ENCODE data around the gene ITIH6.
"Not testable (repeated sequence)": the region's sequence is repeated elsewhere in the genome, so short reads cannot be mapped to it uniquely, and the experiment has no call there.

Gene ITIH6

DNA sequence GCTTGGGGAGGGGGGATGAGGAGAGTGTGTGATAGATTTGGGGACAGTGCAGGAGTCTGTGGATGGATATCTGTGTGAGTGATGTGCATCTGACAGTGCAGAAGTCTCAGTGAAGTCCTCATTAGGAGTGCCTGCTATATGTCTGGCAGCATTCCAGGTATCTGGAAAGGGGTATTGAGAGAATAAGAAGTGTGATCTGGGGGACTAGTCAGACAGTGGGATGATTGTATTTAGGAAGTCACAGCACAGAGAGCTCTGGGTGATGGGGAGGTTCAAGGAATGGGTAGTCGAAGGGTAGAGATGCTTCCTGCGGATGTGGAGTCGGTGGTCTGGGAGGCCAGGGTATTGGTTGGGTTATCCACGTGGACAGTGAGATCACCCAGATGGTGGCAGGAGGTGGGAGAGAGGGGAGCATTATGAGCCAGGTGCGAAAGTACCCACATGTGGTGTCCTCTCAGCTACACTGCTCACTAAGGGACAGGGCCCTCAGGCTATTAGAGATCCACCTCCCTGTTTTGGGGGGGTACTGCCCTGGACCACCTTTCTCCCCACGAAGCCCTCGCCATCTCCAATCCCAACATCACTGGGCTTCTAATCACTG lies 19.3 kb upstream of the ITIH6 start:
- H3K27ac Mint-ChIP-seq, result no peak overlapping the region
- DNase-seq, result no peak
- peaks cover 3 to 4% of the 10 kb centered on the region in 2 donors for H3K4me1 Mint-ChIP-seq
- H3K36me3 Mint-ChIP-seq, result peaks cover 12 to 20% of the 10 kb centered on the region in 2 donors
- ATAC-seq (replicated peaks), result no peak
- peaks cover 0 to 1% of the 10 kb centered on the region in 2 donors for H3K27me3 Mint-ChIP-seq
- no peak overlapping the region for H3K4me3 Mint-ChIP-seq
- peaks cover 0 to 3% of the 10 kb centered on the region in 2 donors for H3K9me3 Mint-ChIP-seq

DNA sequence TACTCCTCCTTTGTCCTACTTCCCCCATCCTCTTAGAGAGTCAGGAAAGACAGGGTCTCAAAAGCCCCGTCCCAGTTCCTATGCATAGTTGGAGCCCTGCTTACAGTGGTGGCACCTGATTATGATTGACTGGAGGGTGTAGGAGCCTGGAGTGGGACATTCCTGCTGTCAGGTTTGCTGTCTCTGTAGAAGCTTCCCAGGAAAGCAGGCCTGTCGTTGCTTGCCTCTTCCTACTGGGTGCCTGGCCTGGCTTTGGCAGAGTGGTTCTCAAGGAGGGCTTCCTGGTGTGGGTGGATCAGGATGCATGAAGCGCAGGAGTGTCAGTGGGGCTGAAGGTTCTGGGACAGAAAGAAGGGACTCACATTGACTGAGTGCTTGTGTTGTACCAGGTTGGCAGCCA lies 14.3 kb upstream of the ITIH6 start:
- Mint-ChIP-seq H3K9me3 (peaks cover 0 to 3% of the 10 kb centered on the region in 2 donors), H3K4me3 (no peak overlapping the region), H3K27ac (no peak overlapping the region), H3K36me3 (peaks cover 21 to 25% of the 10 kb centered on the region in 2 donors), H3K27me3 (no peaks in the 10 kb centered on the region), H3K4me1 (peaks cover 12 to 13% of the 10 kb centered on the region in 2 donors)
- ATAC-seq (replicated peaks) (no peak), DNase-seq (no peak)

DNA sequence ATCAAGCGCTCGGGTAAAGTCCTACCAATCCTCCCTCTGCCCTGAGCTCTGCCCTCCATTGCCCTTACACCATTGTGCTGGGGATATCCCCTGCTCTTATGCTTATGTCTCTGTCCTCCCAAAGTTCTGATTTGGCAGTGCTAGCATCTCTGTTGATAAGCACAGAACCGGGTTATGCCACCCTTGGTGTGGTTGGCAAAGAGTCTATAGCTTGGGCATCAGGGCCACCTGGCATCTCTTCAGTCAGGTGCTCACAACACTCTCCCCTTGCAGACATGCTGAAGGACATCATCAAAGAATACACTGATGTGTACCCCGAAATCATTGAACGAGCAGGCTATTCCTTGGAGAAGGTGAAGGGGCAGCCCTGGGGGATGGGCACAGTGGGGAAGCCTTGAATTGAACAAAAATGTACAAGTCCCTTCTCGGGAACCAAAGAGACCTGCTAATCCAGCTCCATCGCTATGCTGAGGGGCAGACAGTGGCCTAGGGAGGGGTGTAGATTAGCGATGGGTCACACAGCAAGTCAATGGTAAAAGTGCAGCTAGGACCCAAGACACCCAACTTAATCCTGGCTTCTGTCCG lies 13.3 kb upstream of the ITIH6 start:
- peaks cover 19 to 23% of the 10 kb centered on the region in 2 donors for H3K36me3 Mint-ChIP-seq
- no peaks in the 10 kb centered on the region for H3K27me3 Mint-ChIP-seq
- no peak overlapping the region for H3K27ac Mint-ChIP-seq
- peaks cover 0 to 3% of the 10 kb centered on the region in 2 donors for H3K9me3 Mint-ChIP-seq
- ATAC-seq (replicated peaks) (no peak), DNase-seq (no peak)
- no peak overlapping the region for H3K4me3 Mint-ChIP-seq
- H3K4me1 Mint-ChIP-seq, result peaks cover 12 to 13% of the 10 kb centered on the region in 2 donors

DNA sequence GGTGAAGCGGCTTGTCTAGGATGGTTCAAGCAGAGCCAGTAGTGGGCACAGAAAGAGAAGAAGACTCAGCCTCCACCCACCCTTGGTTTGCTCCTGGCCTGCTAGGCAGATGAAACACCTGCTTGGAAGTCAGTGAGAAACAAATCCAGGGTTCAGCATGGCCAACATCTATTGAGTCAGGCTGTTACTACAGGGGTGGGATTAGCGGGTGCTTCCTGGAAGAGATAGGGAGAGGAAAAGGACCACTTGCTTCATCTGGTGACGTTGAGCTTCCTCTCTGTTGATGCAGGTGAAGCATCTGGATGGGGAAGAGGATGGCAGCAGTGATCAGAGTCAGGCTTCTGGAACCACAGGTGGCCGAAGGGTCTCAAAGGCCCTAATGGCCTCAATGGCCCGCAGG lies 12.5 kb upstream of the ITIH6 start:
- H3K4me3 Mint-ChIP-seq, result no peak overlapping the region

DNA sequence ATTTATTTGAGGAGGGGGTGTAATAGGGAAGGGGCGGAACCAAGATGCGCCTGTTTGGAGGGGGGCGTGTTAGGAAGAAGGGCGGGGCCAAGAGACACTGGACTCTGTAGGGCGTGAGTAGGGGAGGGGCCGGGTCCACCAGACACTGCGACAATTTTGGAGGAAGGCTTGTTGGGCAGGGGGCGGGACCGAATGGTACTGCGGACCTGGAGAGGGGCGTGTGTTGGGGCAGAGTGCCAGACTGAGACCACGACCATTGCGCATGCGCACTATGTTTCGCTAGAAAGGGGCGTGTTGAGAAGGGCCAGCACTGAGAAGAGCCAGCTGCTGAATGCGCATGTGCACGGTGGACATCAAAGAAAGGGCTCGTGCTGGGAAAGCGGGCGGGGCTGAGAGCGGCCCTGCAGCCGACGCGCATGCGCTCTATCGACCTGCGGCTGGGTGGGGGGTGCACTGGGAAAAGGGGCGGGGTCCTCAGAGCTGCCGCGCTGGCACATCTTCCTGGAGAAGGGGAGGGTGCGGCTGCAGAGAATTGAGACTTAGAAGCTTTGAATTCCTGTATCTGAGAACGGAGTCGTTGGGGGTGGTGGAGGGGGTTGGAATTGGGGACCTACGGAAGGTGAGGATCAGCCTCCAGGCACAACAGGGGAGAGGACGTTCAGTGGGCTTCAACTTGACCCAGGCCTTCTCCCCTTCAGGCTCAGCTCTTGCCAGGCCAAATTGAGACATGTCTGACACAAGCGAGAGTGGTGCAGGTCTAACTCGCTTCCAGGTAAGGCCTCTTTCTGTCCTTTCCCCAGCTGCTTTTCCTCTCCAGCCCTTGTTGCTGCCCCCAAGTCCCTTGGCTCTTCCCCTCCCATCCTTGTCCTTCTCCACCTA lies 10.8 kb upstream of the ITIH6 start:
- ATAC-seq (replicated peaks) (peak; percentile 87 to 89), DNase-seq (peak; percentile 90)
- no peaks in the 10 kb centered on the region for H3K9me3 Mint-ChIP-seq
- peaks cover 0 to 5% of the 10 kb centered on the region in 2 donors for H3K27me3 Mint-ChIP-seq
- peak overlapping the region; percentile 87 to 95 for H3K4me3 Mint-ChIP-seq
- H3K27ac Mint-ChIP-seq, result peak overlapping the region; percentile 92
- H3K36me3 Mint-ChIP-seq, result peaks cover 11 to 16% of the 10 kb centered on the region in 2 donors
- H3K4me1 Mint-ChIP-seq, result peaks cover 12 to 13% of the 10 kb centered on the region in 2 donors

More for the DNA sequence above, 12.5 kb upstream of the ITIH6 start:
- Mint-ChIP-seq H3K27ac (no peak overlapping the region), H3K36me3 (peaks cover 12 to 16% of the 10 kb centered on the region in 2 donors), H3K27me3 (peaks cover 0 to 4% of the 10 kb centered on the region in 2 donors), H3K9me3 (no peaks in the 10 kb centered on the region), H3K4me1 (peaks cover 12 to 13% of the 10 kb centered on the region in 2 donors)
- DNase-seq (no peak), ATAC-seq (replicated peaks) (no peak)

DNA sequence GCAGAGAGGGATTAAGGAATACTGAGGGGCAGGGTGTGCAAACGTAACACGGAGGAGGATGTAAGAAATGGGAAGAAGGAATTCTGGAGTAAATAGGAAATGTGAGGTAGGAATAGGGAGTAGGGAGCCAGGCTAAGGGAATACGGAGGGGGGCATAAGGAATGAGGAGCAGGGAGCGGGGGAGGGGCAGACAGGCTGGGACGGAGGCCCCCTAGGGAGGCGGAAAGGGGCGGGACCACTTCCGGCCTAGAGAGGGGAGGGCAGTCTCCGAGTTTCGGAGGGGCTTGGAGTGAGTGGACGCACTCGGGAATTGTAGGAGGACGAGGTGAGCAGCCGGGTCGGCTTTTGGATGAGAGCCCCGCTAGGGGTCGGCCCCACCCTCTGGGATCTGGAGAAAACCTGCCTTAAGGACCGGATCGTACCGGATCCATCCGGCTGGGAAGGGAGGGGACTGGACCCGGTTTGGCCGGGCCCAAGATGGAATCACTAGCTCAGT lies 10.1 kb upstream of the ITIH6 start:
- H3K36me3 Mint-ChIP-seq, result peaks cover 6 to 13% of the 10 kb centered on the region in 2 donors
- peaks cover 0 to 5% of the 10 kb centered on the region in 2 donors for H3K27me3 Mint-ChIP-seq
- ATAC-seq (replicated peaks) (peak; percentile 36 to 46), DNase-seq (no peak)
- H3K9me3 Mint-ChIP-seq, result no peaks in the 10 kb centered on the region
- peak overlapping the region; percentile 87 to 95 for H3K4me3 Mint-ChIP-seq
- H3K4me1 Mint-ChIP-seq, result peaks cover 11 to 13% of the 10 kb centered on the region in 2 donors
- H3K27ac Mint-ChIP-seq, result peak overlapping the region; percentile 92

DNA sequence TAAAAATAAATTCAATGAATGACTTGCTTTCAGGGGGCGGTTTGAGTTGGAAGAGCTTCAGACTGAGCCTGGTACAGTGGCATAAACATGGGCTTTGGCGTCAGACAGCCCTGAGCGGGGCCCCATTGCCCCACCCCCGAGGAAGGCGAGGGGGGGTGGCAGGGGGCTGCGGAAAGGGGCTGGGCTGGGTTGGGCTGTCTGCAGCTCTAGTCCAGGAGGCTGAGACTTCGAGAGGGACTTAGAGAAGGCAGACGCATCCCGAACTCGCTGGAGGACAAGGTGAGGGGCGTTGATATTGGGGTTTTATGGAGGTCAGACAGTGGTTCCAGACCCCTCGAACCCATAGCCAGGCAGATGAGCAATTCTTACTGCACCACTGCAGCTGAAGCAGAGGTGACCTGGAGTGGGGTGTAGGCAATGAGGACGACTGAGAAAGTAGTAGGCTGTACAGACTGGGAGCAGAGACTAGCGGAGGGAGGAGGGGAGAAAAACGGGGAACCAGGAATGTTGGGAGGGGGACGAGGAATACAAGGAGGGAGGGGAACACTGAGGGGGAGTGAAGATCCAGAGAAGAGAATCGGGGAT lies 9.6 kb upstream of the ITIH6 start, which contains the start of gene MAGED2:
MAGED2 (plus strand) TSS at position 222 of the 585 bp plus-strand sequence. CDS start 1,587 bp downstream, outside the sequence.
- DNase-seq, result no peak
- H3K4me1 Mint-ChIP-seq, result peaks cover 11 to 13% of the 10 kb centered on the region in 2 donors
- H3K27ac Mint-ChIP-seq, result peak within 1 kb of the TSS; percentile 92
- peaks cover 3 to 13% of the 10 kb centered on the region in 2 donors for H3K36me3 Mint-ChIP-seq
- peak in 1 of 2 donors; percentile 25 for ATAC-seq (replicated peaks)
- no peaks in the 10 kb centered on the region for H3K9me3 Mint-ChIP-seq
- peaks cover 0 to 5% of the 10 kb centered on the region in 2 donors for H3K27me3 Mint-ChIP-seq
- peak within 1 kb of the TSS; percentile 87 to 95 for H3K4me3 Mint-ChIP-seq

DNA sequence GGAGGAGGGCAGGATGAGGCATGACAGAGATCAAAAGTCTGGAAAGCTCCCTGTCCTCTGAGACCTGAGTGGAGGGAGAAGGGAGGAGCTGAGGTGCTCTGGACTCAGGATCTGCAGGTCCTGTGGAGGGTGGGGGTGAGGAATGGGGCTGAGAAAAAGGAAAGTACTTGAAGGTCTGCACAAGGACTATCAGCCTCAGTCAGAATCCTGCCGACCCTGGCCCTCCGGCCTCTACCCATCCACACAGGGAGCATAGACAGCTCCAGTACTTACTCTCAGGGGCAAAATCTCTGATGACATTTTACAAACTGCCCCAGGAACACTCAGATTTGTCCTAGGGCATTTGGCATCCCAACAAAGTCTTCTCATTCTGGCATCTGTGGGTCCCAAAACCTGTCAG lies 991 bp upstream of the ITIH6 start:
- Mint-ChIP-seq H3K4me3 (no peak overlapping the region), H3K9me3 (no peaks in the 10 kb centered on the region), H3K27ac (no peak overlapping the region), H3K4me1 (no peaks in the 10 kb centered on the region), H3K27me3 (peaks cover 0 to 14% of the 10 kb centered on the region in 2 donors), H3K36me3 (no peaks in the 10 kb centered on the region)
- ATAC-seq (replicated peaks), result no peak
- DNase-seq, result no peak

DNA sequence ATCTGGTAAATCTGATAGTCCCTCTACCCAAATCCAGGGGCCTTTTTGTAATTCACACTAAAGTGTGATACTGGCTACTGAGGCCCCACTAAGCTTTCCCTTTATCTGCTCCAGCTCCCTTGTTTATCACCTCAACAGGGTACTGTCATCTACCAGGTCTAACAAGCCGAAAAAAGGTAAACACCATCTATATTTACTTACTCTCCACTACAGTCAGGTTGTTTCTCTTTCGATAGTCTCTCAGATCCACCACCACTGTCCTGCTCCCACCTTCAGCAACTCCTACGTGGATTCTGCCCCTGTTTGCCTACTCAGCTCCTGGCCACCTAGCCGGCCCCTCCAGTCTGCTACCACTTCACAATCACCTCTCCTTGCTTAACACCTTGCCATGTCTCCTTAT lies 3.3 kb downstream of the ITIH6 start:
- H3K27me3 Mint-ChIP-seq, result peaks cover 6 to 25% of the 10 kb centered on the region in 2 donors
- DNase-seq, result no peak
- no peaks in the 10 kb centered on the region for H3K9me3 Mint-ChIP-seq

DNA sequence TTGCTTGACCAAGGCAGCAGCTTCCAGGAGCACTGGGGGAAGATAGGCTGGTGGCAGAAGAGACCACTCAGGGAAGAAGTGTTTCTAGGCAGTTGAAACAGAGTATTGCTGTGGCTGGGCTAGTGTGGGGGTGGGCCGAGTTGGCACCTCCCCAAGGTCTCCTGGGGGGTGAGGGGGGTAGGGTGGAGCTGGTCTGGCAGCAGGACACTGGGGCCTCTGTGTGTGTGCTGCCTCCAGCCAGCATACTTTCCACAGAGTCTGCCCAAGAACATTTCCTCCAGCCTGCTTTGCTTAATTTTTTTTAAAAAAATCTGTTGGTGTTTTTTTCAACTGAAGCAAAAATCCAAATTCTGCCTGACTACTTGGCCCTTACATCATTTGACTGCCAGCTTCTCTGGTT lies 4.0 kb downstream of the ITIH6 start:
- Mint-ChIP-seq H3K27ac (no peak overlapping the region), H3K9me3 (no peaks in the 10 kb centered on the region), H3K4me3 (no peak overlapping the region), H3K4me1 (no peaks in the 10 kb centered on the region), H3K27me3 (peaks cover 6 to 20% of the 10 kb centered on the region in 2 donors), H3K36me3 (no peaks in the 10 kb centered on the region)
- ATAC-seq (replicated peaks) (no peak), DNase-seq (no peak)

More for the DNA sequence above, 3.3 kb downstream of the ITIH6 start:
- Mint-ChIP-seq H3K27ac (no peak overlapping the region), H3K4me3 (no peak overlapping the region), H3K4me1 (no peaks in the 10 kb centered on the region), H3K36me3 (no peaks in the 10 kb centered on the region)
- no peak for ATAC-seq (replicated peaks)

DNA sequence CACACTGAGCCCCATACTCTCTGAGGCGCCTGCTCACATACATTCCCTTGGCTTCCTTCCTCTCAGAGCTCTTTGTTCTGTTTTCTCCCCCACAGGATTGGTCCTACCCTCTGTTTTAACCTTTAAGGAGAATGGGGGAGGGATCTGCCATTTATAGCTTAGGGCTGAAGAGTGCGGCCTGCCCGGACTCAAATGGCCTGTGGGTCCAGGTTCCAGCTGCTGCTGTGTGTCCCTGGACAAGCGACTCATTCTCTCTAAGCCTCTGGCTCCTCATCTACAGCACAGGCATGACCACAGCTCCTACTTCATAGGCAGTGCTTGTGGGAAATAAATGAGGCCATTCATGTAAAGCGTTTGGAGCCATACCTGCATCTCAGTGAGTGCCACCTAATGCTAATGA lies 8.7 kb downstream of the ITIH6 start:
- ATAC-seq (replicated peaks), result not testable (repeated sequence)

DNA sequence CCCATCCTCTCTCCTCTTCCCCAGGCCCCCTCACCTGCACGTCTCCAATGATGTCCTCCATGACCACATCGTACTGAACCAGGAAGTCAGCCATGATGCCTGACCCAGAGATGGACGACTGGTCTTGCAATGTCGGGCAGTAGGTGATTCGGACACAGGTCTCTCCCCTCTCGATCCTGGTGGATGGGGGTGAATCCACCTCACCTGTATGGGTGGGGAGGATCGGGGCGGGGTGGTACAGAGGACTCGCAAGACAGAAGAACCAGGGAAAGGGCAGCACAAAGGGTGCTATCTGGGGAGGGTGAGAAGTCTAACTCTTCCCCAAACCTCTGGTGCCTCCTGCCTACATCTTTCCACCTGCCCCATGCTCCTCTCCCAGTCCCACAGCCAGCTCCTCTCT lies 9.6 kb downstream of the ITIH6 start:
- no peaks in the 10 kb centered on the region for H3K36me3 Mint-ChIP-seq
- H3K4me3 Mint-ChIP-seq, result no peak overlapping the region
- peaks cover 0 to 3% of the 10 kb centered on the region in 2 donors for H3K9me3 Mint-ChIP-seq
- H3K27ac Mint-ChIP-seq, result no peak overlapping the region
- peaks cover 2 to 18% of the 10 kb centered on the region in 2 donors for H3K4me1 Mint-ChIP-seq
- peaks cover 11 to 26% of the 10 kb centered on the region in 2 donors for H3K27me3 Mint-ChIP-seq
- ATAC-seq (replicated peaks) (no peak), DNase-seq (no peak)

More for the DNA sequence above, 8.7 kb downstream of the ITIH6 start:
- not testable (repeated sequence) for H3K27ac Mint-ChIP-seq, DNase-seq, H3K9me3 Mint-ChIP-seq, H3K4me3 Mint-ChIP-seq, H3K36me3 Mint-ChIP-seq
- Mint-ChIP-seq H3K4me1 (peaks cover 2 to 18% of the 10 kb centered on the region in 2 donors), H3K27me3 (peaks cover 16 to 31% of the 10 kb centered on the region in 2 donors)

DNA sequence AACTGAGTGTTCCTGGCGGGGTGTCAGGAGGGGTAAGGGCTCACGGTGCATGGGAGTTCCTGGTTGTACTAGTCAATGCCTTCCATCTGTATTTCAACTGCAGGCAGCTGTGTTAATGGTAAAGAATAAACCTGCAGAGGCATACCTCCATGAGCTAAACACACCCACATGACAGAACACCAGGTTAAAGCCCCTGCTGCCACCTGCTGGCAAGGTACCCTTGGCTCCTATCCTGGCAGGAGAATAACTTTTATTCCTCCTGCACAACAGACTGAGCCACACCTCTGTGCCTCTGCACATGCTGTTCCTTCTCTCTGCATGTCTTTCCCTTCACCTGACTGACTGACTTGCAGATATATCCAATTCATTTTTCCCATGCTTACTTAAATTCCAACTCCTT lies 11.1 kb downstream of the ITIH6 start:
- Mint-ChIP-seq H3K27ac (no peak overlapping the region), H3K27me3 (peaks cover 10 to 22% of the 10 kb centered on the region in 2 donors), H3K4me1 (peaks cover 2 to 18% of the 10 kb centered on the region in 2 donors), H3K4me3 (no peak overlapping the region), H3K9me3 (peaks cover 0 to 3% of the 10 kb centered on the region in 2 donors), H3K36me3 (no peaks in the 10 kb centered on the region)
- peak; percentile 88 to 96 for ATAC-seq (replicated peaks)
- DNase-seq, result peak; percentile 32

DNA sequence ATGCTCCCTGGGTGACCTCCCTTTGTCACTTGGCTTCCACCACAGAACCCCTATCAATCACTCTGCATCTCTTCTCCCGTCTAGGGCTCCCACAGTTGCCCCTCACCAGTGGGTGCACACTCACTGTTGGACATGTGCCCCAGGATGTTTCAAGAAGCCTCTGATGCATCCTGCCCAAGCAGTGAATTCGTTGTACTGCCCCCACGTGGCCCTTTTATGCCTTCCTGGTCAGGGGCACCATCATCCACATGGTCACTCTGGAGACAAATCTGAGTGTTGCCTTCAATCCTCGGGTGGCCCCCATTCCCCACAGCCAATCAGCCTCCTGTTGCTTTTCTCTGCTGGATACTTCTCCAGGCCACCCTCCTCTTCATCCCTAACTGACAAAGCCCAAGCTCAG lies 12.2 kb downstream of the ITIH6 start:
- Mint-ChIP-seq H3K27ac (no peak overlapping the region), H3K4me1 (peaks cover 2 to 18% of the 10 kb centered on the region in 2 donors), H3K4me3 (no peak overlapping the region), H3K27me3 (peaks cover 15 to 23% of the 10 kb centered on the region in 2 donors), H3K9me3 (peaks cover 0 to 3% of the 10 kb centered on the region in 2 donors), H3K36me3 (no peaks in the 10 kb centered on the region)
- DNase-seq (no peak), ATAC-seq (replicated peaks) (peak; percentile 60 to 69)
